Retinal pigment epithelial cell (primary cell): ENCODE measurements around the gene SCNN1B.
"Not testable (repeated sequence)": the region's sequence is repeated elsewhere in the genome, so short reads cannot be mapped to it uniquely, and the experiment has no call there.

Experiments
- DNase-seq: peaks from one replicate; pipeline ENCODE4 v3.0.0-alpha.2; 2010; ENCODE audit warnings: low read depth
- H3K4me3 ChIP-seq: 2 replicates; pipeline ENCODE4 v1.5.1; 2011; ENCODE audit warnings: mild to moderate bottlenecking, low read length, control low read depth, moderate library complexity
- TF ChIP-seq, protein P1 (sequence below): conservative IDR thresholded peaks from 2 replicates; pipeline ENCODE4 v1.5.1; 2011; ENCODE audit warnings: low read depth, low read length, control low read depth, inconsistent platforms

Gene SCNN1B

DNA sequence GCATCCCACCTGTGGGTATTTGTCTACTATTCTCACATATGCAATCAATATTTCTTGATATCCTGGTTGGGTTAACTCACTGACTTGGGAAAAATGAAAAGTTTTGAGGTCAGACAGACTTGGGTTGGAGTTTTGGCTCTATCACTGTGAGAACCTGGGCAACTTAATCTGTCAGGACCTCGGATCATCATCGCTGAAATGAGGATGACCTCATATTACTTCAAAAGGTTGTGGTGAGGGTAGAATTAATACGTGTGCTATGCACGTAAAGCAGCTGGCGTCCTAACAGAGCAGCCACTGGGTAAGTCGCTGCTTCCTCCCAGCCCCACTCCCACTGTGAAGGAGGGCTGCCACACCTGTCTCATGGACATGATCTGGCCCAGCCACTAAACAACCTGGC is 93.6 kb downstream of the SCNN1B start:
- TF ChIP-seq, protein P1, sequence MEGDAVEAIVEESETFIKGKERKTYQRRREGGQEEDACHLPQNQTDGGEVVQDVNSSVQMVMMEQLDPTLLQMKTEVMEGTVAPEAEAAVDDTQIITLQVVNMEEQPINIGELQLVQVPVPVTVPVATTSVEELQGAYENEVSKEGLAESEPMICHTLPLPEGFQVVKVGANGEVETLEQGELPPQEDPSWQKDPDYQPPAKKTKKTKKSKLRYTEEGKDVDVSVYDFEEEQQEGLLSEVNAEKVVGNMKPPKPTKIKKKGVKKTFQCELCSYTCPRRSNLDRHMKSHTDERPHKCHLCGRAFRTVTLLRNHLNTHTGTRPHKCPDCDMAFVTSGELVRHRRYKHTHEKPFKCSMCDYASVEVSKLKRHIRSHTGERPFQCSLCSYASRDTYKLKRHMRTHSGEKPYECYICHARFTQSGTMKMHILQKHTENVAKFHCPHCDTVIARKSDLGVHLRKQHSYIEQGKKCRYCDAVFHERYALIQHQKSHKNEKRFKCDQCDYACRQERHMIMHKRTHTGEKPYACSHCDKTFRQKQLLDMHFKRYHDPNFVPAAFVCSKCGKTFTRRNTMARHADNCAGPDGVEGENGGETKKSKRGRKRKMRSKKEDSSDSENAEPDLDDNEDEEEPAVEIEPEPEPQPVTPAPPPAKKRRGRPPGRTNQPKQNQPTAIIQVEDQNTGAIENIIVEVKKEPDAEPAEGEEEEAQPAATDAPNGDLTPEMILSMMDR = no peak
- no peak overlapping the region for H3K4me3 ChIP-seq
- no peak for DNase-seq

DNA sequence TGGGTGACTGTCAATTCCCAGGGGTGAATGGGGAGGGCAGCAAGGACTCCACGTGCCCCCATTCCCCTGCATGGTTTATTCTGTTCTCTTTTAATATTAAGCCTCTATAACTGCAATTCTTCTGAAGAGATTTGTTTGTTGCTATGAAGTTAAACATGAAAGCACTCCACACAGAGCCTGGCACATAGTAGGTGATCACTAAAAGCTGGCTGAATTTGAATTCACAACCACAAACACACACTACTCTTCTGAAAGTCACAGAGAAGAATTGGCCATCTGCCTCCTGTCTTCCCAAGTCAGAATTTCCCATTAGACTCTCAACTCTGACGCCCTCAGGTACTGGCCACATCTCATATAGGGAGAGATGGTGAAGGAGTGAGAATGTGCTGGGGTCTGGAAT is 95.4 kb downstream of the SCNN1B start:
- no peak overlapping the region for H3K4me3 ChIP-seq
- TF ChIP-seq, protein P1 = no peak
- DNase-seq = no peak

DNA sequence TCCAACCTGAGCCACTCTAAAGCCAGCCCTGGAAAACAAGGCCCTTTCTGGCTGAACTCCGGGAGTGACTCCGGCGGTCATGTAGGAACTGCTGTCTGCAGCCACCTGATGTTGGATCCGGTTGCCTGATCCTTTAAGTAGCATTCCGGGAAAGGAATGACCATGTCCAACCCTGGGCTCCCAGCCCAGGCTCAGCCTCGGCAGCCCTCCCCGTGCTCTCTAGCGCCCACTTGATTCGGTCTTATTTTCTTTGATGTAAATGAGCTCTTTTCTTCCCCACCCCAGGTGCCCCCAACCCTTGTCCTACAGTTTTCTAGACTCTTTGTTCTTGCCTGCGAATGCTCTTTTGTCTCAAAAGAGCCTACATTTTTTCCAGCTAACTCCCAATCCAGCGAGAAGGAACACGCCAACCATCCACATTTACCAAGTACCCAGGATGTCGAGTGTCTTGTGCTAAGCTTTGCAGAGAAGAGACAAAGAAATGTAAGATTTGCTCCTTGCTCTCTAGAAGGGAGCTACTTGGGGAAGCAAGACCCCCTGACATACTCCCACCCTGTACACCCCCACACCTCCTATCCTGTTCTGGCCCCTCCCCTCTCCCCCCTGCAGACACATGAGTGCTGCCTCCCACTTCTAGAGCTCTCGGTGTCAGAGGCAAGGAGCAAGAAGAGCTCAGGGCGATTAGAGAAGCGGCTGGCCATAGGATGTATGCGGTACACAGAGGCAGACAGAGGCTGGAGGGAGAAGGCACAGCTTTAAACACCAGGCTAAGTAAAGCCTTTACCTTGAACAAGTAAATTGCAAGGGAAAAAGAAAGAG is 97.1 kb downstream of the SCNN1B start:
- no peak overlapping the region for H3K4me3 ChIP-seq
- peak; percentile 74 for DNase-seq
- TF ChIP-seq, protein P1 = peak; percentile 61

GRCh38 chr16:23400447-23400846 is 98.3 kb downstream of the SCNN1B start:
- DNase-seq, H3K4me3 ChIP-seq: not testable (repeated sequence)

GRCh38 chr16:23401139-23401538 is 99.0 kb downstream of the SCNN1B start:
- no peak overlapping the region for H3K4me3 ChIP-seq
- no peak for DNase-seq
- TF ChIP-seq, protein P1 = no peak

DNA sequence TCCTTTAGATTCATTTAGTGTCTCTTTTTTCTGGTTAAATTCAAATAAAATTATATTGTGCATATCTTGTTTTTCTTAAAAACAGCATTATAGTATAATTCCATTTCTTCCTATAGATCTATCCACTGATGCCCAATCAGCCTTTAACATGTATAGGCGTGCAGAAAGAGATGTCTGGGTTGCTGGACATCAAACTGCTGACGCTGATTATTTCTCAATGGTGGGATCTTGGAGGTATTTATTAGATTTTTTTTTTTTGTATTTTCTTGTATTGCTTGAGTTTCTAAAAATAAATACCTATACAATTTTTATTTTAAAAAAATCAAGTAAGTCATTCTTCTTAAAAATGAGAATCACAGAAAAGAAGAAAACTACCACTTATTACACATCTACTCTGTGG is 100.0 kb downstream of the SCNN1B start:
- H3K4me3 ChIP-seq = no peak overlapping the region
- TF ChIP-seq, protein P1 = no peak

GRCh38 chr16:23403547-23403946 is 101.4 kb downstream of the SCNN1B start:
- H3K4me3 ChIP-seq = no peak overlapping the region
- TF ChIP-seq, protein P1 = no peak

More for the DNA sequence above, 100.0 kb downstream of the SCNN1B start:
- DNase-seq = no peak

More at GRCh38 chr16:23403547-23403946, 101.4 kb downstream of the SCNN1B start:
- DNase-seq = no peak
